WTC11 (cell line): ENCODE data around the gene SH3RF2. TPM values are rescaled to one million over a fixed set of nuclear protein-coding genes. Genes with fewer than 3 reads are reported as not detected.

Experiments used
- ATAC-seq: fragments of 200-7000 bp; cut with Tn5 transposase; 2 replicates; pipeline ENCODE4 v1.10.0; 2021; ENCODE audit warnings: mild to moderate bottlenecking, moderate library complexity
- CTCF ChIA-PET: fragments of 300-600 bp; sonication (Branson Sonifier 250); formaldehyde crosslinking; loops from one replicate; lab custom pipeline; 2021; ENCODE audit warnings: antibody characterized with exemption; lab: Charles Lee
- POLR2A ChIA-PET: fragments of 350-600 bp; sonication (Branson Sonifier 250); formaldehyde crosslinking; loops from one replicate; lab custom pipeline; 2021; ENCODE audit warnings: antibody characterized with exemption; lab: Charles Lee
- DNase-seq: peaks from one replicate; pipeline ENCODE4 v3.0.0; 2021; ENCODE audit warnings: low spot score
- H3K27ac Mint-ChIP-seq: 2 replicates; pipeline ENCODE4 v1.8.0; 2021; ENCODE audit warnings: mixed read lengths
- H3K27me3 Mint-ChIP-seq: 2 replicates; pipeline ENCODE4 v1.8.0; 2021; ENCODE audit warnings: low read depth, mild to moderate bottlenecking, moderate library complexity, mixed read lengths
- H3K36me3 Mint-ChIP-seq: 2 replicates; pipeline ENCODE4 v1.8.0; 2021; ENCODE audit warnings: mixed read lengths
- H3K4me1 Mint-ChIP-seq: 2 replicates; pipeline ENCODE4 v1.8.0; 2022; ENCODE audit warnings: mixed read lengths
- H3K4me3 Mint-ChIP-seq: 2 replicates; pipeline ENCODE4 v1.8.0; 2021; ENCODE audit warnings: mild to moderate bottlenecking, moderate library complexity, mixed read lengths
- H3K9me3 Mint-ChIP-seq: 2 replicates; pipeline ENCODE4 v1.8.0; 2021; ENCODE audit warnings: mixed read lengths
- GABPB1 ChIP-seq: sonication (generic); formaldehyde crosslinking; IDR thresholded peaks from 2 replicates; pipeline ENCODE4 v1.8.1; 2023; ENCODE audit warnings: mild to moderate bottlenecking, missing genetic modification reagents
- HMGA2 ChIP-seq: fragments of 250-450 bp; sonication (Bioruptor Pico); IDR thresholded peaks from 2 replicates; pipeline ENCODE4 v1.4.0; 2021; ENCODE audit warnings: mild to moderate bottlenecking, moderate library complexity
- HMGXB4 ChIP-seq: sonication (generic); formaldehyde crosslinking; IDR thresholded peaks from 2 replicates; pipeline ENCODE4 v1.8.1; 2023; ENCODE audit warnings: mild to moderate bottlenecking, moderate library complexity, missing genetic modification reagents
- JAZF1 ChIP-seq: fragments of 250-450 bp; sonication (Bioruptor Pico); IDR thresholded peaks from 2 replicates; pipeline ENCODE4 v1.9.0; 2021; ENCODE audit warnings: moderate library complexity, mild to moderate bottlenecking, inconsistent platforms
- NR2C2 ChIP-seq: sonication (generic); formaldehyde crosslinking; IDR thresholded peaks from 2 replicates; pipeline ENCODE4 v1.8.0; 2022; ENCODE audit warnings: mild to moderate bottlenecking, missing genetic modification reagents
- PRDM15 ChIP-seq: sonication (generic); formaldehyde crosslinking; IDR thresholded peaks from 2 replicates; pipeline ENCODE4 v1.8.0; 2022; ENCODE audit warnings: missing genetic modification reagents
- STAT6 ChIP-seq: sonication (generic); formaldehyde crosslinking; conservative IDR thresholded peaks from 2 replicates; pipeline ENCODE4 v1.8.1; 2023; ENCODE audit warnings: mild to moderate bottlenecking, low read depth, missing genetic modification reagents, moderate library complexity
- ZNF281 ChIP-seq: sonication (generic); formaldehyde crosslinking; IDR thresholded peaks from 2 replicates; pipeline ENCODE4 v1.8.0; 2023; ENCODE audit warnings: mild to moderate bottlenecking, missing genetic modification reagents
- ZNF512 ChIP-seq: sonication (generic); formaldehyde crosslinking; IDR thresholded peaks from 2 replicates; pipeline ENCODE4 v1.8.1; 2022; ENCODE audit warnings: missing genetic modification reagents, borderline replicate concordance
- ZNF532 ChIP-seq: fragments of 250-450 bp; sonication (Bioruptor Pico); IDR thresholded peaks from 2 replicates; pipeline ENCODE4 v1.9.0; 2021; ENCODE audit warnings: mild to moderate bottlenecking, borderline replicate concordance
- total RNA-seq: library from RNA; stranded (reverse); gene quantifications from 3 replicates; pipeline ENCODE4 v1.2.3, GENCODE V29; 2021
- TF ChIP-seq, protein P1 (sequence below): sonication (generic); formaldehyde crosslinking; IDR thresholded peaks from 2 replicates; pipeline ENCODE4 v1.8.1; 2022; ENCODE audit warnings: mild to moderate bottlenecking, missing genetic modification reagents, moderate library complexity, borderline replicate concordance
- TF ChIP-seq, protein P2 (sequence below): fragments of 250-450 bp; sonication (Bioruptor Pico); IDR thresholded peaks from 2 replicates; pipeline ENCODE4 v1.9.0; 2021; ENCODE audit warnings: mild to moderate bottlenecking
- TF ChIP-seq, protein P3 (sequence below): sonication (generic); formaldehyde crosslinking; IDR thresholded peaks from 2 replicates; pipeline ENCODE4 v1.8.1; 2022; ENCODE audit warnings: low read depth, mild to moderate bottlenecking, moderate library complexity, missing genetic modification reagents, borderline replicate concordance

The SH3RF2 gene
- total RNA-seq, 1 experiment from 2014 or later, result 0.83 TPM

DNA sequence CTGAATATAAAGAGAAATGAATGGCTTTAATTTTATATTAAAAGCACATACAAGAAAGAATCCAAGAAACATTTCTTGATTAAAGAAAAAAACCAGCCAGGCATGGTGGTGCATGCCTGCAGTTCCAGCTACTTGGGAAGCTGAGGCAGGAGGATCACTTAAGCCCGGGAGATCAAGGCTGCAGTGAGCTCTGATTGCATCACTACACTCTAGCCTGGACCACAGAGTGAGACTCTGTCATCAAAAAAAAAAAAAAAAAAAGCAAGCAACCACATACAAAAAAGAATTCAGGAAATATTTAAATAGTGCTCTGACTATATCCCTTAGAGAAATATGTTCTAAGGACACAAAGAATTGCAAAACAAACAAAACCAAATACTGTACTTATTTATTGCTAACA lies 171.5 kb downstream of the SH3RF2 start:
- H3K9me3 Mint-ChIP-seq, result no peaks in the 10 kb centered on the region
- no peaks in the 10 kb centered on the region for H3K27me3 Mint-ChIP-seq
- peaks cover 19% of the 10 kb centered on the region for H3K36me3 Mint-ChIP-seq
- ChIA-PET CTCF (interaction anchor here (0.8 kb wide), 1 partner anchor 943 kb away, joined by 3 read pairs; no protein-coding TSS in a partner anchor), POLR2A (no interaction called here)
- H3K4me1 Mint-ChIP-seq, result no peaks in the 10 kb centered on the region; the same call in 1 of the 2 replicates
- no peak overlapping the region for H3K27ac Mint-ChIP-seq
- no peak for ATAC-seq
- no peak for DNase-seq
- no peak overlapping the region for H3K4me3 Mint-ChIP-seq
- TF ChIP-seq NR2C2 (CRISPR knock-in tag) (no peak), ZNF512 (no peak), ZNF532 (CRISPR knock-in tag) (no peak), HMGXB4 (no peak), ZNF281 (CRISPR knock-in tag) (no peak), STAT6 (CRISPR knock-in tag) (no peak), HMGA2 (CRISPR knock-in tag) (no peak), JAZF1 (CRISPR knock-in tag) (no peak), PRDM15 (CRISPR knock-in tag) (no peak), GABPB1 (CRISPR knock-in tag) (no peak)
- TF ChIP-seq, protein P1, sequence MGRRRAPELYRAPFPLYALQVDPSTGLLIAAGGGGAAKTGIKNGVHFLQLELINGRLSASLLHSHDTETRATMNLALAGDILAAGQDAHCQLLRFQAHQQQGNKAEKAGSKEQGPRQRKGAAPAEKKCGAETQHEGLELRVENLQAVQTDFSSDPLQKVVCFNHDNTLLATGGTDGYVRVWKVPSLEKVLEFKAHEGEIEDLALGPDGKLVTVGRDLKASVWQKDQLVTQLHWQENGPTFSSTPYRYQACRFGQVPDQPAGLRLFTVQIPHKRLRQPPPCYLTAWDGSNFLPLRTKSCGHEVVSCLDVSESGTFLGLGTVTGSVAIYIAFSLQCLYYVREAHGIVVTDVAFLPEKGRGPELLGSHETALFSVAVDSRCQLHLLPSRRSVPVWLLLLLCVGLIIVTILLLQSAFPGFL (CRISPR knock-in tag), result no peak
- TF ChIP-seq, protein P2, sequence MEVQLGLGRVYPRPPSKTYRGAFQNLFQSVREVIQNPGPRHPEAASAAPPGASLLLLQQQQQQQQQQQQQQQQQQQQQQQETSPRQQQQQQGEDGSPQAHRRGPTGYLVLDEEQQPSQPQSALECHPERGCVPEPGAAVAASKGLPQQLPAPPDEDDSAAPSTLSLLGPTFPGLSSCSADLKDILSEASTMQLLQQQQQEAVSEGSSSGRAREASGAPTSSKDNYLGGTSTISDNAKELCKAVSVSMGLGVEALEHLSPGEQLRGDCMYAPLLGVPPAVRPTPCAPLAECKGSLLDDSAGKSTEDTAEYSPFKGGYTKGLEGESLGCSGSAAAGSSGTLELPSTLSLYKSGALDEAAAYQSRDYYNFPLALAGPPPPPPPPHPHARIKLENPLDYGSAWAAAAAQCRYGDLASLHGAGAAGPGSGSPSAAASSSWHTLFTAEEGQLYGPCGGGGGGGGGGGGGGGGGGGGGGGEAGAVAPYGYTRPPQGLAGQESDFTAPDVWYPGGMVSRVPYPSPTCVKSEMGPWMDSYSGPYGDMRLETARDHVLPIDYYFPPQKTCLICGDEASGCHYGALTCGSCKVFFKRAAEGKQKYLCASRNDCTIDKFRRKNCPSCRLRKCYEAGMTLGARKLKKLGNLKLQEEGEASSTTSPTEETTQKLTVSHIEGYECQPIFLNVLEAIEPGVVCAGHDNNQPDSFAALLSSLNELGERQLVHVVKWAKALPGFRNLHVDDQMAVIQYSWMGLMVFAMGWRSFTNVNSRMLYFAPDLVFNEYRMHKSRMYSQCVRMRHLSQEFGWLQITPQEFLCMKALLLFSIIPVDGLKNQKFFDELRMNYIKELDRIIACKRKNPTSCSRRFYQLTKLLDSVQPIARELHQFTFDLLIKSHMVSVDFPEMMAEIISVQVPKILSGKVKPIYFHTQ (CRISPR knock-in tag), result no peak
- TF ChIP-seq, protein P3, sequence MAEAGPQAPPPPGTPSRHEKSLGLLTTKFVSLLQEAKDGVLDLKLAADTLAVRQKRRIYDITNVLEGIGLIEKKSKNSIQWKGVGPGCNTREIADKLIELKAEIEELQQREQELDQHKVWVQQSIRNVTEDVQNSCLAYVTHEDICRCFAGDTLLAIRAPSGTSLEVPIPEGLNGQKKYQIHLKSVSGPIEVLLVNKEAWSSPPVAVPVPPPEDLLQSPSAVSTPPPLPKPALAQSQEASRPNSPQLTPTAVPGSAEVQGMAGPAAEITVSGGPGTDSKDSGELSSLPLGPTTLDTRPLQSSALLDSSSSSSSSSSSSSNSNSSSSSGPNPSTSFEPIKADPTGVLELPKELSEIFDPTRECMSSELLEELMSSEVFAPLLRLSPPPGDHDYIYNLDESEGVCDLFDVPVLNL (CRISPR knock-in tag), result no peak
